Nephron progenitor cell (in vitro differentiated cells): ENCODE results near the gene USP9X.
A peak's percentile ranks its signal among the peaks of the same experiment; 100 is the strongest.
"Not testable (repeated sequence)": the region's sequence is repeated elsewhere in the genome, so short reads cannot be mapped to it uniquely, and the experiment has no call there.

Experiments
- DNase-seq: peaks from one replicate; pipeline ENCODE4 v3.0.0; 2021
- H3K27ac Mint-ChIP-seq: 2 replicates; pipeline ENCODE4 v1.8.0; 2021; ENCODE audit warnings: mild to moderate bottlenecking, moderate library complexity, mixed read lengths
- H3K27me3 Mint-ChIP-seq: 2 replicates; pipeline ENCODE4 v1.8.0; 2021; ENCODE audit warnings: mild to moderate bottlenecking, low read depth, mixed read lengths; ENCODE audit not compliant: poor library complexity
- H3K36me3 Mint-ChIP-seq: 2 replicates; pipeline ENCODE4 v1.8.0; 2021; ENCODE audit warnings: low read depth, mixed read lengths
- H3K4me1 Mint-ChIP-seq: 2 replicates; pipeline ENCODE4 v1.8.0; 2021; ENCODE audit warnings: mixed read lengths
- H3K4me3 Mint-ChIP-seq: 2 replicates; pipeline ENCODE4 v1.8.0; 2021; ENCODE audit warnings: mild to moderate bottlenecking, moderate library complexity, mixed read lengths
- H3K9me3 Mint-ChIP-seq: 2 replicates; pipeline ENCODE4 v1.8.0; 2021; ENCODE audit warnings: mild to moderate bottlenecking, moderate library complexity, mixed read lengths
- CTCF ChIP-seq: fragments of 200-600 bp; sonication (generic); IDR thresholded peaks from 2 replicates; pipeline ENCODE4 v1.5.0; 2021; ENCODE audit warnings: antibody characterized with exemption

The USP9X gene

GRCh38 chrX:41276661-41277506 is 191.6 kb downstream of the USP9X start:
- peak; percentile 17 for DNase-seq
- Mint-ChIP-seq H3K4me1 (peaks cover 17% of the 10 kb centered on the region), H3K9me3 (peaks cover 29% of the 10 kb centered on the region), H3K27ac (no peak overlapping the region), H3K27me3 (peaks cover 10% of the 10 kb centered on the region), H3K4me3 (peak overlapping the region; percentile 84), H3K36me3 (no peaks in the 10 kb centered on the region)
- no peak for TF ChIP-seq CTCF

GRCh38 chrX:41282307-41282706 is 197.1 kb downstream of the USP9X start:
- not testable (repeated sequence) for H3K36me3 Mint-ChIP-seq, H3K4me1 Mint-ChIP-seq, DNase-seq, H3K4me3 Mint-ChIP-seq, H3K27ac Mint-ChIP-seq
- Mint-ChIP-seq H3K27me3 (peaks cover 14% of the 10 kb centered on the region), H3K9me3 (peaks cover 33% of the 10 kb centered on the region)

- Mint-ChIP-seq H3K9me3 (peaks cover 35% of the 10 kb centered on the region), H3K4me1 (peaks cover 14% of the 10 kb centered on the region)
- H3K27ac Mint-ChIP-seq, H3K27me3 Mint-ChIP-seq, DNase-seq, H3K36me3 Mint-ChIP-seq, H3K4me3 Mint-ChIP-seq: not testable (repeated sequence)
Observed at GRCh38 chrX:41285928-41286327, 200.7 kb downstream of the USP9X start.
